ENCODE results near the gene ZNF536. TPM values are rescaled to one million over a fixed set of nuclear protein-coding genes. Genes with fewer than 3 reads are reported as not detected.
"Not testable (repeated sequence)": the region's sequence is repeated elsewhere in the genome, so short reads cannot be mapped to it uniquely, and the experiment has no call there.

Gene ZNF536
- total RNA-seq, 4 donors from 2014 or later = 1.00 to 7.1 (median 1.8) TPM

GRCh38 chr19:30394481-30395151, 22.4 kb downstream of the ZNF536 start:
- no peaks in the 10 kb centered on the region for H3K36me3 ChIP-seq
- 86 to 93% methylated on average over 2 to 6 of the region's 6 CpGs for WGBS, 2 donors (ENCODE audit: low coverage in 1 of 2)
- no peak for TF ChIP-seq POLR2AphosphoS5 (IDR thresholded peaks at IDR 0.05)
- no peak for TF ChIP-seq POLR2A (IDR thresholded peaks at IDR 0.05)
- no peak for TF ChIP-seq CTCF (IDR thresholded peaks at IDR 0.05)
- no peak for TF ChIP-seq EP300 (IDR thresholded peaks at IDR 0.05; ENCODE audit: low read depth)
- in situ Hi-C loops (cut with MboI; ENCODE audit: low pct_ligation_motif_present in 1 of 4, low pct_unique_long_range_greater_than_20kb in 1 of 4, low sequenced_read_pairs in 3 of 4) = no loop called here
- no peak overlapping the region for H3K4me3 ChIP-seq
- no peaks in the 10 kb centered on the region for H3K27me3 ChIP-seq
- H3K27ac ChIP-seq = no peak overlapping the region
- no peaks in the 10 kb centered on the region for H3K9me3 ChIP-seq
- intact Hi-C loops (cut with DNase I; ENCODE audit: low total_unique reads) = no loop called here
- no peak for DNase-seq
- no peaks in the 10 kb centered on the region for H3K4me1 ChIP-seq

- no peaks in the 10 kb centered on the region for H3K27me3 ChIP-seq
- DNase-seq = no peak
- no peaks in the 10 kb centered on the region for H3K36me3 ChIP-seq
- no peak for TF ChIP-seq CTCF (IDR thresholded peaks at IDR 0.05)
- TF ChIP-seq POLR2A (IDR thresholded peaks at IDR 0.05) = no peak
- TF ChIP-seq EP300 (IDR thresholded peaks at IDR 0.05; ENCODE audit: low read depth) = no peak
- TF ChIP-seq POLR2AphosphoS5 (IDR thresholded peaks at IDR 0.05) = no peak
- no peaks in the 10 kb centered on the region for H3K9me3 ChIP-seq
- 81% methylated on average over 2 of the region's 2 CpGs; no CpG with 5 or more reads in 1 of the 2 donors for WGBS, 2 donors (ENCODE audit: low coverage in 1 of 2)
- no peaks in the 10 kb centered on the region for H3K4me1 ChIP-seq
- no peak overlapping the region for H3K4me3 ChIP-seq
- intact Hi-C loops (cut with DNase I; ENCODE audit: low total_unique reads) = no loop called here
- in situ Hi-C loops (cut with MboI; ENCODE audit: low pct_ligation_motif_present in 1 of 4, low pct_unique_long_range_greater_than_20kb in 1 of 4, low sequenced_read_pairs in 3 of 4) = no loop called here
- no peak overlapping the region for H3K27ac ChIP-seq
Measured at GRCh38 chr19:30395283-30395682, 23.1 kb downstream of the ZNF536 start.

GRCh38 chr19:30398539-30398938, 26.4 kb downstream of the ZNF536 start:
- DNase-seq; H3K27me3 ChIP-seq; intact Hi-C loops (cut with DNase I; ENCODE audit: low total_unique reads); H3K4me1 ChIP-seq; H3K36me3 ChIP-seq; H3K4me3 ChIP-seq; in situ Hi-C loops (cut with MboI; ENCODE audit: low pct_ligation_motif_present in 1 of 4, low pct_unique_long_range_greater_than_20kb in 1 of 4, low sequenced_read_pairs in 3 of 4); H3K9me3 ChIP-seq; H3K27ac ChIP-seq: not testable (repeated sequence)
- 70 to 93% methylated on average over 2 to 3 of the region's 3 CpGs for WGBS, 2 donors (ENCODE audit: low coverage in 1 of 2)

GRCh38 chr19:30401956-30402355, 29.8 kb downstream of the ZNF536 start:
- intact Hi-C loops (cut with DNase I; ENCODE audit: low total_unique reads) (no loop called here), in situ Hi-C loops (cut with MboI; ENCODE audit: low pct_ligation_motif_present in 1 of 4, low pct_unique_long_range_greater_than_20kb in 1 of 4, low sequenced_read_pairs in 3 of 4) (no loop called here)
- TF ChIP-seq EP300 (IDR thresholded peaks at IDR 0.05; ENCODE audit: low read depth) (no peak), POLR2AphosphoS5 (IDR thresholded peaks at IDR 0.05) (no peak), POLR2A (IDR thresholded peaks at IDR 0.05) (no peak), CTCF (IDR thresholded peaks at IDR 0.05) (no peak)
- H3K4me3 ChIP-seq = no peak overlapping the region
- H3K27me3 ChIP-seq = no peaks in the 10 kb centered on the region
- no peaks in the 10 kb centered on the region for H3K36me3 ChIP-seq
- DNase-seq = no peak
- H3K27ac ChIP-seq = no peak overlapping the region
- H3K4me1 ChIP-seq = no peaks in the 10 kb centered on the region
- H3K9me3 ChIP-seq = no peaks in the 10 kb centered on the region
- WGBS, 2 donors (ENCODE audit: low coverage in 1 of 2) = 74 to 80% methylated on average over 3 to 4 of the region's 4 CpGs
